ENCODE results near the gene ZPLD1.

DNA sequence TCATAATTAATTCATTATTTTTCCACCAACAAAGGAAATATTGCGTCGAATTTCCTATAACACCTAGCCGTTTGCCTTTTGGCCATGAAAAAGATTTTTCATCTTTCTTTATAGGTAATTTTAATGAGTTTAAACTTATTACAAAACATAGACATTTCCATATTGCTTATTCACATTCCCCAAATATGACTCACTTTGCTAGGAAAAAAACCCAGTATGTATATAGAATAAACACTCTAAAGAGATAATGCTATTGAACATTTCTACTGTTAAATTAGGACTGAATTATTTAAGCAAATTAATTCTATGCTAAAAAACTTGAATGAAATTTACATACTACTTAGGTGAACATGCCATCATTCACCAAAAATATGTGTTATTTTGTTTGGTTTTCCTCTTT, 16.2 kb downstream of the ZPLD1 start:
- TF ChIP-seq, protein P1, sequence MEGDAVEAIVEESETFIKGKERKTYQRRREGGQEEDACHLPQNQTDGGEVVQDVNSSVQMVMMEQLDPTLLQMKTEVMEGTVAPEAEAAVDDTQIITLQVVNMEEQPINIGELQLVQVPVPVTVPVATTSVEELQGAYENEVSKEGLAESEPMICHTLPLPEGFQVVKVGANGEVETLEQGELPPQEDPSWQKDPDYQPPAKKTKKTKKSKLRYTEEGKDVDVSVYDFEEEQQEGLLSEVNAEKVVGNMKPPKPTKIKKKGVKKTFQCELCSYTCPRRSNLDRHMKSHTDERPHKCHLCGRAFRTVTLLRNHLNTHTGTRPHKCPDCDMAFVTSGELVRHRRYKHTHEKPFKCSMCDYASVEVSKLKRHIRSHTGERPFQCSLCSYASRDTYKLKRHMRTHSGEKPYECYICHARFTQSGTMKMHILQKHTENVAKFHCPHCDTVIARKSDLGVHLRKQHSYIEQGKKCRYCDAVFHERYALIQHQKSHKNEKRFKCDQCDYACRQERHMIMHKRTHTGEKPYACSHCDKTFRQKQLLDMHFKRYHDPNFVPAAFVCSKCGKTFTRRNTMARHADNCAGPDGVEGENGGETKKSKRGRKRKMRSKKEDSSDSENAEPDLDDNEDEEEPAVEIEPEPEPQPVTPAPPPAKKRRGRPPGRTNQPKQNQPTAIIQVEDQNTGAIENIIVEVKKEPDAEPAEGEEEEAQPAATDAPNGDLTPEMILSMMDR (conservative IDR thresholded peaks at IDR 0.05; ENCODE audit: low read depth, low read length): no peak
- TF ChIP-seq EZH2phosphoT487 (IDR thresholded peaks at IDR 0.05; ENCODE audit: borderline replicate concordance, low read length): no peak
- TF ChIP-seq EZH2 (IDR thresholded peaks at IDR 0.05; ENCODE audit: low read length, unreplicated experiment): no peak
